Liver (tissue), 9 donors: ENCODE results near the gene ARHGAP28. TPM values are rescaled to one million over a fixed set of nuclear protein-coding genes. Genes with fewer than 3 reads are reported as not detected.

Experiments used
- DNase-seq: peaks from one replicate; pipeline ENCODE4 v3.0.0-alpha.2; 2017; ENCODE audit warnings: low spot score
- H3K27ac ChIP-seq, 2 donors: one replicate each; pipeline ENCODE4 v1.7.0; 2013; ENCODE audit warnings: inconsistent platforms in 2 of 2, low read length in 2 of 2, control low read depth in 1 of 2, low read depth in 1 of 2, mild to moderate bottlenecking in 1 of 2
- H3K27me3 ChIP-seq, 4 donors: one replicate each; pipeline versions ENCODE4 v1.6.1 to v1.7.0; 2013; ENCODE audit warnings: low read length in 3 of 4, inconsistent platforms in 1 of 4, mild to moderate bottlenecking in 1 of 4, moderate library complexity in 1 of 4; ENCODE audit not compliant: control insufficient read depth in 4 of 4, insufficient read depth in 4 of 4
- H3K36me3 ChIP-seq, 4 donors: one replicate each; pipeline versions ENCODE4 v1.6.1 to v1.7.0; 2013; ENCODE audit warnings: low read length in 3 of 4, mild to moderate bottlenecking in 3 of 4, low read depth in 1 of 4, moderate library complexity in 1 of 4; ENCODE audit not compliant: control insufficient read depth in 4 of 4, insufficient read depth in 3 of 4
- H3K4me1 ChIP-seq, 4 donors: one replicate each; pipeline versions ENCODE4 v1.6.1 to v1.7.0; 2013; ENCODE audit warnings: low read length in 3 of 4, mild to moderate bottlenecking in 3 of 4, moderate library complexity in 1 of 4; ENCODE audit not compliant: control insufficient read depth in 4 of 4, insufficient read depth in 4 of 4
- H3K4me3 ChIP-seq, 3 donors: one replicate each; pipeline versions ENCODE4 v1.6.1 to v1.7.0; 2013; ENCODE audit warnings: low read length in 3 of 3, control low read depth in 1 of 3, low read depth in 1 of 3, mild to moderate bottlenecking in 1 of 3
- H3K9ac ChIP-seq, 2 donors: one replicate each; pipeline ENCODE4 v1.7.0; 2013; ENCODE audit warnings: low read length in 2 of 2, mild to moderate bottlenecking in 2 of 2, moderate library complexity in 2 of 2, control low read depth in 1 of 2, low read depth in 1 of 2
- H3K9me3 ChIP-seq, 4 donors: one replicate each; pipeline versions ENCODE4 v1.6.1 to v1.7.0; 2013; ENCODE audit warnings: low read length in 3 of 4; ENCODE audit not compliant: control insufficient read depth in 4 of 4
- FOXA1 ChIP-seq: IDR thresholded peaks from 2 replicates; pipeline ENCODE4 v1.6.1; 2016; ENCODE audit warnings: antibody characterized with exemption
- FOXA2 ChIP-seq: IDR thresholded peaks from 2 replicates; pipeline ENCODE4 v1.6.1; 2016; ENCODE audit warnings: antibody characterized with exemption
- GABPA ChIP-seq, 2 donors: IDR thresholded peaks in 1 of 2; conservative IDR thresholded peaks in 1 of 2; 2 replicates each; pipeline ENCODE4 v1.6.1; 2016; ENCODE audit warnings: antibody characterized with exemption in 2 of 2, mild to moderate bottlenecking in 1 of 2, moderate library complexity in 1 of 2
- HNF4A ChIP-seq, 2 donors: conservative IDR thresholded peaks; 2 replicates each; pipeline ENCODE4 v1.6.1; 2016; ENCODE audit warnings: antibody characterized with exemption in 2 of 2, mild to moderate bottlenecking in 2 of 2
- HNF4G ChIP-seq: IDR thresholded peaks from 2 replicates; pipeline ENCODE4 v1.6.1; 2016; ENCODE audit warnings: antibody characterized with exemption
- JUND ChIP-seq, 2 donors: IDR thresholded peaks; 2 replicates each; pipeline ENCODE4 v1.6.1; 2016; ENCODE audit warnings: antibody characterized with exemption in 2 of 2
- NR2F2 ChIP-seq: IDR thresholded peaks from 2 replicates; pipeline ENCODE4 v1.6.1; 2016; ENCODE audit warnings: antibody characterized with exemption
- RAD21 ChIP-seq, 2 donors: IDR thresholded peaks; 2 replicates each; pipeline ENCODE4 v1.6.1; 2016; ENCODE audit warnings: antibody characterized with exemption in 2 of 2, mild to moderate bottlenecking in 2 of 2
- REST ChIP-seq: IDR thresholded peaks from 2 replicates; pipeline ENCODE4 v1.6.1; 2016; ENCODE audit warnings: antibody characterized with exemption, mild to moderate bottlenecking
- RXRA ChIP-seq, 2 donors: IDR thresholded peaks; 2 replicates each; pipeline ENCODE4 v1.6.1; 2017 to 2018; ENCODE audit warnings: antibody characterized with exemption in 2 of 2, mild to moderate bottlenecking in 1 of 2
- SP1 ChIP-seq: IDR thresholded peaks from 2 replicates; pipeline ENCODE4 v1.6.1; 2018; ENCODE audit warnings: antibody characterized with exemption, mild to moderate bottlenecking
- TAF1 ChIP-seq: conservative IDR thresholded peaks from 2 replicates; pipeline ENCODE4 v1.6.1; 2016; ENCODE audit warnings: antibody characterized with exemption, mild to moderate bottlenecking
- YY1 ChIP-seq: IDR thresholded peaks from 2 replicates; pipeline ENCODE4 v1.6.1; 2016; ENCODE audit warnings: antibody characterized with exemption, mild to moderate bottlenecking
- WGBS: extraction: QIAGEN DNeasy Blood & Tissue Kit; methylation state at CpG from one replicate; pipeline ENCODE4 v1.1.7; 2013; 5-methylcytosine and 5-hydroxymethylcytosine counted together
- polyA plus RNA-seq, 2 donors: library from polyadenylated mRNA; stranded (reverse) in 1 of 2; unstranded in 1 of 2; fragments of 200-250 nt in 1 of 2; fragments of >200 nt in 1 of 2; fragmentation: Nextera tagmentation in 1 of 2; extraction: Ambion mirVana in 1 of 2; gene quantifications; one replicate each; pipeline versions ENCODE4 v1.2.1 to v1.2.3, GENCODE V29; 2013 to 2015
- total RNA-seq, 2 donors: library from RNA; depleted of rRNA; stranded (reverse); fragments of >200 nt; gene quantifications; one replicate each; pipeline ENCODE4 v1.2.3, GENCODE V29; 2014
- TF ChIP-seq, protein P1 (sequence below): IDR thresholded peaks from 2 replicates; pipeline ENCODE4 v1.6.1; 2016; ENCODE audit warnings: antibody characterized with exemption
- TF ChIP-seq, protein P2 (sequence below): IDR thresholded peaks from 2 replicates; pipeline ENCODE4 v1.6.1; 2016; ENCODE audit warnings: antibody characterized with exemption
- TF ChIP-seq, protein P3 (sequence below): IDR thresholded peaks from 2 replicates; pipeline ENCODE4 v1.6.1; 2016; ENCODE audit warnings: antibody characterized with exemption
- TF ChIP-seq, protein P4 (sequence below): fragments of 150-350 bp; IDR thresholded peaks from 2 replicates; pipeline ENCODE4 v1.5.1; 2017; ENCODE audit warnings: improper control_type of control experiment, low read depth, low read length; ENCODE audit not compliant: missing input control
- donor health status: healthy.
- donor health status: healthy.
- donor health status: healthy.
- donor health status: healthy.
- donor health status: healthy.

ARHGAP28 gene
- total and polyA plus RNA-seq, 4 donors, result 0.14 to 2.1 (median 0.69) TPM

GRCh38 chr18:6962571-6963451 is 233.3 kb downstream of the ARHGAP28 start:
- H3K9ac ChIP-seq, result no peak overlapping the region
- 70% methylated on average over 9 of the region's 9 CpGs for WGBS
- H3K9me3 ChIP-seq, result no peaks in the 10 kb centered on the region
- TF ChIP-seq, protein P1, sequence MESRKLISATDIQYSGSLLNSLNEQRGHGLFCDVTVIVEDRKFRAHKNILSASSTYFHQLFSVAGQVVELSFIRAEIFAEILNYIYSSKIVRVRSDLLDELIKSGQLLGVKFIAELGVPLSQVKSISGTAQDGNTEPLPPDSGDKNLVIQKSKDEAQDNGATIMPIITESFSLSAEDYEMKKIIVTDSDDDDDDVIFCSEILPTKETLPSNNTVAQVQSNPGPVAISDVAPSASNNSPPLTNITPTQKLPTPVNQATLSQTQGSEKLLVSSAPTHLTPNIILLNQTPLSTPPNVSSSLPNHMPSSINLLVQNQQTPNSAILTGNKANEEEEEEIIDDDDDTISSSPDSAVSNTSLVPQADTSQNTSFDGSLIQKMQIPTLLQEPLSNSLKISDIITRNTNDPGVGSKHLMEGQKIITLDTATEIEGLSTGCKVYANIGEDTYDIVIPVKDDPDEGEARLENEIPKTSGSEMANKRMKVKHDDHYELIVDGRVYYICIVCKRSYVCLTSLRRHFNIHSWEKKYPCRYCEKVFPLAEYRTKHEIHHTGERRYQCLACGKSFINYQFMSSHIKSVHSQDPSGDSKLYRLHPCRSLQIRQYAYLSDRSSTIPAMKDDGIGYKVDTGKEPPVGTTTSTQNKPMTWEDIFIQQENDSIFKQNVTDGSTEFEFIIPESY, result no peak
- no peak for TF ChIP-seq SP1
- TF ChIP-seq, protein P2, sequence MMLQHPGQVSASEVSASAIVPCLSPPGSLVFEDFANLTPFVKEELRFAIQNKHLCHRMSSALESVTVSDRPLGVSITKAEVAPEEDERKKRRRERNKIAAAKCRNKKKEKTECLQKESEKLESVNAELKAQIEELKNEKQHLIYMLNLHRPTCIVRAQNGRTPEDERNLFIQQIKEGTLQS, result no peak
- TF ChIP-seq, protein P3, sequence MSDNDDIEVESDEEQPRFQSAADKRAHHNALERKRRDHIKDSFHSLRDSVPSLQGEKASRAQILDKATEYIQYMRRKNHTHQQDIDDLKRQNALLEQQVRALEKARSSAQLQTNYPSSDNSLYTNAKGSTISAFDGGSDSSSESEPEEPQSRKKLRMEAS, result no peak
- no peak for TF ChIP-seq RAD21 (IDR thresholded peaks at IDR 0.05)
- no peak for TF ChIP-seq HNF4G
- no peak for TF ChIP-seq RXRA (IDR thresholded peaks at IDR 0.05)
- TF ChIP-seq FOXA2, result no peak
- TF ChIP-seq, protein P4, sequence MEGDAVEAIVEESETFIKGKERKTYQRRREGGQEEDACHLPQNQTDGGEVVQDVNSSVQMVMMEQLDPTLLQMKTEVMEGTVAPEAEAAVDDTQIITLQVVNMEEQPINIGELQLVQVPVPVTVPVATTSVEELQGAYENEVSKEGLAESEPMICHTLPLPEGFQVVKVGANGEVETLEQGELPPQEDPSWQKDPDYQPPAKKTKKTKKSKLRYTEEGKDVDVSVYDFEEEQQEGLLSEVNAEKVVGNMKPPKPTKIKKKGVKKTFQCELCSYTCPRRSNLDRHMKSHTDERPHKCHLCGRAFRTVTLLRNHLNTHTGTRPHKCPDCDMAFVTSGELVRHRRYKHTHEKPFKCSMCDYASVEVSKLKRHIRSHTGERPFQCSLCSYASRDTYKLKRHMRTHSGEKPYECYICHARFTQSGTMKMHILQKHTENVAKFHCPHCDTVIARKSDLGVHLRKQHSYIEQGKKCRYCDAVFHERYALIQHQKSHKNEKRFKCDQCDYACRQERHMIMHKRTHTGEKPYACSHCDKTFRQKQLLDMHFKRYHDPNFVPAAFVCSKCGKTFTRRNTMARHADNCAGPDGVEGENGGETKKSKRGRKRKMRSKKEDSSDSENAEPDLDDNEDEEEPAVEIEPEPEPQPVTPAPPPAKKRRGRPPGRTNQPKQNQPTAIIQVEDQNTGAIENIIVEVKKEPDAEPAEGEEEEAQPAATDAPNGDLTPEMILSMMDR, result no peak
- no peak for TF ChIP-seq NR2F2
- no peak for TF ChIP-seq TAF1
- TF ChIP-seq JUND (IDR thresholded peaks at IDR 0.05), result no peak
- no peak for TF ChIP-seq GABPA (IDR thresholded peaks at IDR 0.05 in 1 of 2, conservative IDR thresholded peaks at IDR 0.05 in 1 of 2)
- H3K4me3 ChIP-seq, result no peak overlapping the region
- no peak overlapping the region for H3K27ac ChIP-seq
- H3K27me3 ChIP-seq, result peaks cover 0 to under 1% (median 0%) of the 10 kb centered on the region in 4 donors
- no peaks in the 10 kb centered on the region for H3K4me1 ChIP-seq
- H3K36me3 ChIP-seq, result no peaks in the 10 kb centered on the region
- DNase-seq, result no peak

DNA sequence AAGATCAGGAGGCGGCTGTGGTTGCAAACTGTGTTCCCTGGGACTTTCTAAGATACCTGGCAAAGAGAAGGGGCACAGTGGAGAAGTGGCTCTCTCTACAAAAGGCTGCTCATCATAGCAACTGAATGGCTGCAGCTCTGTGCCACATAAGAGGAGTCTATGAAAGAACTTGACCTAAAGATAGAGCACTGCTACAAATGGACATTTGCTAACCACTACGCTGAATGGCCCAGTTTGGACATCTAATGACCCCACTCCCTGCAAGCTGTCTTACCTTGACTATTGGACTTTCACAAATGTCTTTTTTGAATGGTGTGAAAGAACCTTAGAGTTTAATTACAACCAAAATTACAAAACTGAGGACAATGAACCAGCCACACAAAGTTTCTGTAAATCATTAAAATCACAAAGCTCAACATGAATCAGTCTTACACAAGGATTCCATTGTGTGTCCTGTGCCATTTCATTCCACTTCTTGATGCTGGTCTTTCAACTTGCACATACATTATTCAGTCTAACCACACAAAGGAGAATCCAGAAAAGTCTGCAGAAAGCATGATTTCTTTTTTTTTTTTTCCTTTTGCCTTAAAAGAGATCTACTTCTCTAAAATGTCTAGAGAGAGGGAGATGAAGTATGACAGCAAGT is 234.1 kb downstream of the ARHGAP28 start:
- Histone ChIP-seq H3K4me1 (no peaks in the 10 kb centered on the region), H3K27me3 (peaks cover 0 to 4% (median 0%) of the 10 kb centered on the region in 4 donors), H3K27ac (no peak overlapping the region), H3K9me3 (no peaks in the 10 kb centered on the region), H3K9ac (no peak overlapping the region), H3K36me3 (no peaks in the 10 kb centered on the region), H3K4me3 (no peak overlapping the region)
- DNase-seq, result no peak
- 90% methylated on average over 2 of the region's 2 CpGs for WGBS
- TF ChIP-seq FOXA1, result no peak
- no peak for TF ChIP-seq SP1
- TF ChIP-seq, protein P2, result no peak
- TF ChIP-seq HNF4G, result no peak
- TF ChIP-seq TAF1, result no peak
- no peak for TF ChIP-seq GABPA (IDR thresholded peaks at IDR 0.05 in 1 of 2, conservative IDR thresholded peaks at IDR 0.05 in 1 of 2)
- TF ChIP-seq NR2F2, result no peak
- TF ChIP-seq, protein P1, result no peak
- no peak for TF ChIP-seq YY1
- no peak for TF ChIP-seq HNF4A (conservative IDR thresholded peaks at IDR 0.05)
- TF ChIP-seq RAD21 (IDR thresholded peaks at IDR 0.05), result no peak
- no peak for TF ChIP-seq FOXA2
- TF ChIP-seq REST, result no peak
